NCI-H128 (cell line): ENCODE results near the gene VIL1.

Experiments used
- DNase-seq: peaks from one replicate; lab custom pipeline; 2025; ENCODE audit not compliant: unreplicated experiment; lab: John Stamatoyannopoulos, UW

VIL1 gene

GRCh38 chr2:218482651-218483050, 63.7 kb downstream of the VIL1 start:
- no peak for DNase-seq

GRCh38 chr2:218485986-218486667, 67.2 kb downstream of the VIL1 start:
- no peak for DNase-seq

- DNase-seq, result no peak
Observed at GRCh38 chr2:218500501-218501060, 81.7 kb downstream of the VIL1 start.

- DNase-seq, result no peak
Observed at GRCh38 chr2:218501665-218502064, 82.7 kb downstream of the VIL1 start.
